Measurements from ENCODE around the gene CATSPERZ. TPM values are rescaled to one million over a fixed set of nuclear protein-coding genes. Genes with fewer than 3 reads are reported as not detected.
A peak's percentile ranks its signal among the peaks of the same experiment; 100 is the strongest.

The CATSPERZ gene
- total and polyA plus RNA-seq, 10 donors = 0.09 to 0.48 TPM; not detected in 8

GRCh38 chr11:64303109-64304031 is 3.2 kb downstream of the CATSPERZ start:
- Histone ChIP-seq H3K27me3 (replicated peaks in 1 of 7) (peaks cover 3 to 42% (median 30%) of the 10 kb centered on the region in 7 donors), H3K36me3 (peaks cover 0 to 14% (median 0%) of the 10 kb centered on the region in 6 donors), H3K9me3 (no peaks in the 10 kb centered on the region), H3K4me3 (peak overlapping the region in 2 of 8 donors; percentile 79 to 89), H3K4me1 (peaks cover 42 to 77% (median 48%) of the 10 kb centered on the region in 6 donors), H3K27ac (peak overlapping the region in 5 of 8 donors; percentile 93 to 98 (median 97))
- intact Hi-C loops (cut with DNase I; ENCODE audit: low total_unique reads) = loop anchor here (5.0 kb wide), 1 partner anchor 101 kb away; no protein-coding TSS in a partner anchor
- no peak for DNase-seq
- TF ChIP-seq POLR2A (IDR thresholded peaks at IDR 0.05) (no peak), CTCF (IDR thresholded peaks at IDR 0.05 in 8 of 11, conservative IDR thresholded peaks at IDR 0.05 in 3 of 11) (no peak), POLR2AphosphoS5 (IDR thresholded peaks at IDR 0.05) (no peak)
- WGBS, 5 donors = 75 to 87% (median 84%) methylated on average over 13 of the region's 13 CpGs

GRCh38 chr11:64304032-64304315 is 3.8 kb downstream of the CATSPERZ start:
- Histone ChIP-seq H3K36me3 (peaks cover 0 to 20% (median 0%) of the 10 kb centered on the region in 6 donors), H3K27ac (peak overlapping the region; percentile 71 to 98 (median 94)), H3K9me3 (no peaks in the 10 kb centered on the region), H3K4me3 (peak overlapping the region in 6 of 8 donors; percentile 52 to 91 (median 83)), H3K4me1 (peaks cover 42 to 72% (median 47%) of the 10 kb centered on the region in 6 donors), H3K27me3 (replicated peaks in 1 of 7) (peaks cover 3 to 36% (median 24%) of the 10 kb centered on the region in 7 donors)
- no peak for DNase-seq
- intact Hi-C loops (cut with DNase I; ENCODE audit: low total_unique reads) = loop anchor here (5.0 kb wide), 1 partner anchor 102 kb away; no protein-coding TSS in a partner anchor
- WGBS, 5 donors = 35 to 55% (median 48%) methylated on average over 5 of the region's 5 CpGs; no CpG with 5 or more reads in 1 of the 5 donors
- TF ChIP-seq CTCF (IDR thresholded peaks at IDR 0.05 in 8 of 11, conservative IDR thresholded peaks at IDR 0.05 in 3 of 11) (no peak), POLR2A (IDR thresholded peaks at IDR 0.05) (no peak), POLR2AphosphoS5 (IDR thresholded peaks at IDR 0.05) (no peak)

- Histone ChIP-seq H3K36me3 (peaks cover 0 to 26% (median 0%) of the 10 kb centered on the region in 6 donors), H3K27ac (peak overlapping the region; percentile 71 to 98 (median 94)), H3K27me3 (replicated peaks in 1 of 7) (peaks cover 3 to 31% (median 19%) of the 10 kb centered on the region in 7 donors), H3K4me3 (peak overlapping the region; percentile 28 to 91 (median 78)), H3K9me3 (no peaks in the 10 kb centered on the region), H3K4me1 (peaks cover 37 to 72% (median 42%) of the 10 kb centered on the region in 6 donors)
- DNase-seq = peak; percentile 98
- TF ChIP-seq CTCF (IDR thresholded peaks at IDR 0.05 in 8 of 11, conservative IDR thresholded peaks at IDR 0.05 in 3 of 11) (peak; percentile 80 to 96 (median 92)), POLR2AphosphoS5 (IDR thresholded peaks at IDR 0.05) (peak; percentile 28 to 69 (median 52)), POLR2A (IDR thresholded peaks at IDR 0.05) (peak in 1 of 3 donors; percentile 22)
- 0 to 1% (median 1%) methylated on average over 37 to 46 of the region's 46 CpGs for WGBS, 5 donors
- intact Hi-C loops (cut with DNase I; ENCODE audit: low total_unique reads) = loop anchor here (5.0 kb wide), 1 partner anchor 102 kb away; no protein-coding TSS in a partner anchor
These were observed 4.3 kb downstream of the CATSPERZ start for GRCh38 chr11:64304316-64305072.

Data from spleen (tissue), 11 donors.